ENCODE results near the gene BACH2. TPM values are rescaled to one million over a fixed set of nuclear protein-coding genes. Genes with fewer than 3 reads are reported as not detected.
"Not testable (repeated sequence)": the region's sequence is repeated elsewhere in the genome, so short reads cannot be mapped to it uniquely, and the experiment has no call there.

Gene BACH2
- total RNA-seq, 8 experiments from 2014 or later = 0.25 to 34.3 (median 19.4) TPM

GRCh38 chr6:90068703-90069523 is 227.7 kb downstream of the BACH2 start:
- Histone ChIP-seq H3K27ac (no peak overlapping the region), H3K4me3 (no peak overlapping the region), H3K4me1 (replicated peaks in 1 of 2) (peaks cover 31 to 43% of the 10 kb centered on the region in 2 donors)
- no peak for ATAC-seq (replicated peaks in 6 of 8)
- 0 to 93% (median 75%) methylated on average over 1 to 12 of the region's 12 CpGs for WGBS, 10 experiments
- in situ Hi-C loops (cut with MboI; ENCODE audit: low pct_unique_long_range_greater_than_20kb in 2 of 9, low sequenced_read_pairs in 9 of 9, unreplicated experiment in 9 of 9) = no loop called here

GRCh38 chr6:90068264-90068663 is 228.4 kb downstream of the BACH2 start:
- H3K27ac ChIP-seq = no peak overlapping the region
- ATAC-seq (replicated peaks in 6 of 8) = peak in 7 of 8 experiments; percentile 76 to 95 (median 89)
- in situ Hi-C loops (cut with MboI; ENCODE audit: low pct_unique_long_range_greater_than_20kb in 2 of 9, low sequenced_read_pairs in 9 of 9, unreplicated experiment in 9 of 9) = no loop called here
- 13 to 60% (median 29%) methylated on average over 1 to 2 of the region's 2 CpGs; no CpG with 5 or more reads in 5 of the 10 experiments for WGBS, 10 experiments
- H3K4me3 ChIP-seq = no peak overlapping the region
- peaks cover 27 to 36% of the 10 kb centered on the region in 2 donors for H3K4me1 ChIP-seq (replicated peaks in 1 of 2)

- peaks cover 18 to 20% of the 10 kb centered on the region in 2 donors for H3K4me1 ChIP-seq (replicated peaks in 1 of 2)
- WGBS, 10 experiments = 20 to 100% (median 92%) methylated on average over 1 to 4 of the region's 4 CpGs; no CpG with 5 or more reads in 1 of the 10 experiments
- ATAC-seq (replicated peaks in 6 of 8) = peak in 2 of 8 experiments; percentile 26 to 78
- in situ Hi-C loops (cut with MboI; ENCODE audit: low pct_unique_long_range_greater_than_20kb in 2 of 9, low sequenced_read_pairs in 9 of 9, unreplicated experiment in 9 of 9) = no loop called here
- no peak overlapping the region for H3K4me3 ChIP-seq
- no peak overlapping the region for H3K27ac ChIP-seq
These were observed 229.9 kb downstream of the BACH2 start for GRCh38 chr6:90066697-90067096.

GRCh38 chr6:90065173-90065572 is 231.5 kb downstream of the BACH2 start:
- in situ Hi-C loops (cut with MboI; ENCODE audit: low pct_unique_long_range_greater_than_20kb in 2 of 9, low sequenced_read_pairs in 9 of 9, unreplicated experiment in 9 of 9) = no loop called here
- 29 to 100% (median 83%) methylated on average over 1 of the region's 2 CpGs; no CpG with 5 or more reads in 4 of the 10 experiments for WGBS, 10 experiments
- no peak for ATAC-seq (replicated peaks in 6 of 8)
- Histone ChIP-seq H3K4me3 (no peak overlapping the region), H3K4me1 (replicated peaks in 1 of 2) (peaks cover 18% of the 10 kb centered on the region in 2 donors), H3K27ac (no peak overlapping the region)

- no peaks in the 10 kb centered on the region for H3K4me1 ChIP-seq (replicated peaks in 1 of 2)
- in situ Hi-C loops (cut with MboI; ENCODE audit: low pct_unique_long_range_greater_than_20kb in 2 of 9, low sequenced_read_pairs in 9 of 9, unreplicated experiment in 9 of 9) = no loop called here
- no peak overlapping the region for H3K4me3 ChIP-seq
- no peak overlapping the region for H3K27ac ChIP-seq
- 0 to 100% (median 75%) methylated on average over 1 to 2 of the region's 2 CpGs for WGBS, 10 experiments
- no peak for ATAC-seq (replicated peaks in 6 of 8)
These were observed 234.0 kb downstream of the BACH2 start for GRCh38 chr6:90062667-90063066.

- WGBS, 10 experiments = 50 to 100% (median 87%) methylated on average over 1 to 4 of the region's 4 CpGs
- ATAC-seq (replicated peaks in 6 of 8) = no peak
- Histone ChIP-seq H3K4me1 (replicated peaks in 1 of 2) (no peaks in the 10 kb centered on the region), H3K27ac (no peak overlapping the region), H3K4me3 (no peak overlapping the region)
- in situ Hi-C loops (cut with MboI; ENCODE audit: low pct_unique_long_range_greater_than_20kb in 2 of 9, low sequenced_read_pairs in 9 of 9, unreplicated experiment in 9 of 9) = no loop called here
These were observed 234.6 kb downstream of the BACH2 start for GRCh38 chr6:90062051-90062450.

GRCh38 chr6:90059178-90059577 is 237.5 kb downstream of the BACH2 start:
- H3K4me3 ChIP-seq; H3K27ac ChIP-seq; in situ Hi-C loops (cut with MboI; ENCODE audit: low pct_unique_long_range_greater_than_20kb in 2 of 9, low sequenced_read_pairs in 9 of 9, unreplicated experiment in 9 of 9); H3K4me1 ChIP-seq (replicated peaks in 1 of 2); ATAC-seq (replicated peaks in 6 of 8): not testable (repeated sequence)
- WGBS, 10 experiments = no CpG with 5 or more reads among the region's 3 CpGs

- no CpG with 5 or more reads among the region's 1 CpG for WGBS, 10 experiments
- in situ Hi-C loops (cut with MboI; ENCODE audit: low pct_unique_long_range_greater_than_20kb in 2 of 9, low sequenced_read_pairs in 9 of 9, unreplicated experiment in 9 of 9) = not testable (repeated sequence)
These were observed 240.7 kb downstream of the BACH2 start for GRCh38 chr6:90055924-90056323.

GRCh38 chr6:90054193-90054592 is 242.4 kb downstream of the BACH2 start:
- 80 to 100% (median 90%) methylated on average over 1 to 3 of the region's 12 CpGs; no CpG with 5 or more reads in 5 of the 10 experiments for WGBS, 10 experiments
- ATAC-seq (replicated peaks in 6 of 8); H3K4me1 ChIP-seq (replicated peaks in 1 of 2); H3K27ac ChIP-seq; H3K4me3 ChIP-seq; in situ Hi-C loops (cut with MboI; ENCODE audit: low pct_unique_long_range_greater_than_20kb in 2 of 9, low sequenced_read_pairs in 9 of 9, unreplicated experiment in 9 of 9): not testable (repeated sequence)

More at GRCh38 chr6:90055924-90056323, 240.7 kb downstream of the BACH2 start:
- not testable (repeated sequence) for ATAC-seq (replicated peaks in 6 of 8); H3K4me1 ChIP-seq (replicated peaks in 1 of 2); H3K27ac ChIP-seq; H3K4me3 ChIP-seq

- no peak for ATAC-seq (replicated peaks in 6 of 8)
- H3K4me1 ChIP-seq (replicated peaks in 1 of 2) = no peaks in the 10 kb centered on the region
- H3K4me3 ChIP-seq = no peak overlapping the region
- no peak overlapping the region for H3K27ac ChIP-seq
- in situ Hi-C loops (cut with MboI; ENCODE audit: low pct_unique_long_range_greater_than_20kb in 2 of 9, low sequenced_read_pairs in 9 of 9, unreplicated experiment in 9 of 9) = no loop called here
- WGBS, 10 experiments = 49 to 100% (median 92%) methylated on average over 1 to 5 of the region's 5 CpGs
These were observed 243.0 kb downstream of the BACH2 start for GRCh38 chr6:90053614-90054013.

- in situ Hi-C loops (cut with MboI; ENCODE audit: low pct_unique_long_range_greater_than_20kb in 2 of 9, low sequenced_read_pairs in 9 of 9, unreplicated experiment in 9 of 9) = no loop called here
- Histone ChIP-seq H3K4me3 (no peak overlapping the region), H3K4me1 (replicated peaks in 1 of 2) (peaks cover 3 to 5% of the 10 kb centered on the region in 2 donors), H3K27ac (no peak overlapping the region)
- 67 to 96% (median 80%) methylated on average over 1 to 5 of the region's 5 CpGs; no CpG with 5 or more reads in 1 of the 10 experiments for WGBS, 10 experiments
- no peak for ATAC-seq (replicated peaks in 6 of 8)
These were observed 247.3 kb downstream of the BACH2 start for GRCh38 chr6:90049295-90049694.

GRCh38 chr6:90048206-90048967 is 248.3 kb downstream of the BACH2 start:
- ATAC-seq (replicated peaks in 6 of 8) = no peak
- in situ Hi-C loops (cut with MboI; ENCODE audit: low pct_unique_long_range_greater_than_20kb in 2 of 9, low sequenced_read_pairs in 9 of 9, unreplicated experiment in 9 of 9) = no loop called here
- peaks cover 3 to 5% of the 10 kb centered on the region in 2 donors for H3K4me1 ChIP-seq (replicated peaks in 1 of 2)
- H3K4me3 ChIP-seq = no peak overlapping the region
- no peak overlapping the region for H3K27ac ChIP-seq
- WGBS, 10 experiments = 40 to 100% (median 85%) methylated on average over 1 to 2 of the region's 2 CpGs; no CpG with 5 or more reads in 3 of the 10 experiments

- no peak overlapping the region for H3K4me3 ChIP-seq
- in situ Hi-C loops (cut with MboI; ENCODE audit: low pct_unique_long_range_greater_than_20kb in 2 of 9, low sequenced_read_pairs in 9 of 9, unreplicated experiment in 9 of 9) = no loop called here
- 90 to 100% (median 94%) methylated on average over 1 to 2 of the region's 2 CpGs; no CpG with 5 or more reads in 2 of the 10 experiments for WGBS, 10 experiments
- H3K4me1 ChIP-seq (replicated peaks in 1 of 2) = peaks cover 3 to 5% of the 10 kb centered on the region in 2 donors
- no peak for ATAC-seq (replicated peaks in 6 of 8)
- H3K27ac ChIP-seq = no peak overlapping the region
These were observed 251.1 kb downstream of the BACH2 start for GRCh38 chr6:90045535-90045934.

All from motor neuron (in vitro differentiated cells).